Endothelial cell of umbilical vein (primary cell): ENCODE measurements around the gene LIMK2. TPM values are rescaled to one million over a fixed set of nuclear protein-coding genes. Genes with fewer than 3 reads are reported as not detected.

Source experiments
- BruUV-seq: library from RNA; stranded (reverse); fragments of 400-500 nt; replicated peaks from 2 replicates; lab custom pipeline; 2021; lab: Mats Ljungman, UMichigan
- CTCF ChIA-PET: fragments of 300-600, 350-600 bp; sonication (Branson Sonifier 250); formaldehyde crosslinking; loops from one replicate; lab custom pipeline; 2021; ENCODE audit warnings: antibody characterized with exemption, inconsistent platforms; lab: Charles Lee
- POLR2A ChIA-PET: fragments of 300-600, 350-600 bp; sonication (Branson Sonifier 250); formaldehyde crosslinking; loops from one replicate; lab custom pipeline; 2021; ENCODE audit warnings: antibody characterized with exemption, inconsistent platforms; lab: Charles Lee
- DNase-seq: peaks from one replicate; pipeline ENCODE4 v3.0.0-alpha.2; 2011; ENCODE audit warnings: low read depth, low spot score
- FAIRE-seq: peaks from 2 replicates; lab custom pipeline; 2011; peaks lifted over from hg19 to GRCh38; lab: Jason Lieb, UNC
- H2AFZ ChIP-seq: 2 replicates; pipeline ENCODE4 v1.6.0; 2012; ENCODE audit warnings: low read depth, low read length, control low read depth, inconsistent platforms
- H3K27ac ChIP-seq: 2 replicates; pipeline ENCODE4 v1.5.1; 2011; ENCODE audit warnings: low read depth, mild to moderate bottlenecking, control low read depth, low read length, moderate library complexity; ENCODE audit not compliant: insufficient read depth
- H3K27me3 ChIP-seq, 2 experiments: 2 replicates each; pipeline versions ENCODE4 v1.6.0 to v1.6.1; 2011; ENCODE audit warnings: low read length in 2 of 2, mixed read lengths in 1 of 2; ENCODE audit not compliant: control insufficient read depth in 2 of 2, insufficient read depth in 2 of 2
- H3K36me3 ChIP-seq, 2 experiments: 2 replicates in 1 of 2; 3 replicates in 1 of 2; pipeline ENCODE4 v1.5.1; 2011; ENCODE audit warnings: low read length in 2 of 2, mild to moderate bottlenecking in 1 of 2, moderate library complexity in 1 of 2; ENCODE audit not compliant: control insufficient read depth in 2 of 2, insufficient read depth in 2 of 2; ENCODE audit errors: extremely low read depth in 1 of 2
- H3K4me1 ChIP-seq: 3 replicates; pipeline ENCODE4 v1.5.1; 2011; ENCODE audit warnings: mild to moderate bottlenecking, low read length; ENCODE audit not compliant: control insufficient read depth, insufficient read depth; ENCODE audit errors: extremely low read depth
- H3K4me2 ChIP-seq: 2 replicates; pipeline ENCODE4 v1.6.1; 2011; ENCODE audit warnings: low read length, control low read depth, mixed read lengths; ENCODE audit not compliant: insufficient read depth
- H3K4me3 ChIP-seq, 3 experiments: fragments of 200-600 bp in 1 of 3; sonication (generic), shearing (Covaris generic) in 1 of 3; replicated peaks in 1 of 3; 2 replicates each; pipeline ENCODE4 v1.5.1; 2011 to 2016; ENCODE audit warnings: control low read depth in 3 of 3, low read length in 3 of 3, mild to moderate bottlenecking in 2 of 3, inconsistent platforms in 1 of 3, low read depth in 1 of 3, moderate library complexity in 1 of 3; ENCODE audit not compliant: insufficient read depth in 1 of 3
- H3K79me2 ChIP-seq: 2 replicates; pipeline ENCODE4 v1.6.0; 2012; ENCODE audit warnings: low read length, inconsistent platforms; ENCODE audit not compliant: control insufficient read depth, insufficient read depth
- H3K9ac ChIP-seq: replicated peaks from 2 replicates; pipeline ENCODE3; 2011; ENCODE audit warnings: low read length, control low read depth; ENCODE audit not compliant: insufficient read depth; ENCODE audit errors: extremely low read depth
- H3K9me1 ChIP-seq: replicated peaks from 3 replicates; pipeline ENCODE4 v1.6.0; 2011; ENCODE audit warnings: mild to moderate bottlenecking, low read length; ENCODE audit not compliant: control insufficient read depth, insufficient read depth; ENCODE audit errors: extremely low read depth
- H3K9me3 ChIP-seq: replicated peaks from 2 replicates; pipeline ENCODE4 v1.5.1; 2012; ENCODE audit warnings: low read length, inconsistent platforms; ENCODE audit not compliant: control insufficient read depth, insufficient read depth
- H4K20me1 ChIP-seq: replicated peaks from 2 replicates; pipeline ENCODE3; 2011; ENCODE audit warnings: mild to moderate bottlenecking, low read length; ENCODE audit not compliant: control insufficient read depth, insufficient read depth; ENCODE audit errors: extremely low read depth
- EZH2 ChIP-seq: IDR thresholded peaks from 2 replicates; pipeline ENCODE4 v1.6.1; 2012; ENCODE audit warnings: borderline replicate concordance, low read depth, mild to moderate bottlenecking, moderate library complexity, low read length, inconsistent platforms; ENCODE audit not compliant: severe bottlenecking
- FOS ChIP-seq: IDR thresholded peaks from 2 replicates; pipeline ENCODE4 v1.6.1; 2011; ENCODE audit warnings: mild to moderate bottlenecking, low read length, moderate library complexity, borderline replicate concordance; ENCODE audit not compliant: insufficient read depth
- GATA2 ChIP-seq: IDR thresholded peaks from 2 replicates; pipeline ENCODE4 v1.7.0; 2011; ENCODE audit warnings: low read depth, mild to moderate bottlenecking, moderate library complexity, mixed read lengths, low read length; ENCODE audit not compliant: insufficient read length, insufficient read depth
- JUN ChIP-seq: IDR thresholded peaks from 2 replicates; pipeline ENCODE4 v1.6.1; 2011; ENCODE audit warnings: borderline replicate concordance, low read depth; ENCODE audit not compliant: insufficient read length, insufficient read depth
- MYC ChIP-seq: IDR thresholded peaks from one replicate; pipeline ENCODE4 v1.6.1; 2011; ENCODE audit warnings: mild to moderate bottlenecking, low read depth, low read length
- POLR2A ChIP-seq: IDR thresholded peaks from 2 replicates; pipeline ENCODE4 v1.6.1; 2012; ENCODE audit warnings: low read depth, mild to moderate bottlenecking, control low read depth, low read length
- POLR2AphosphoS5 ChIP-seq: IDR thresholded peaks from 2 replicates; pipeline ENCODE4 v1.6.1; 2012; ENCODE audit warnings: low read depth, mild to moderate bottlenecking, control low read depth, low read length, moderate library complexity; ENCODE audit not compliant: insufficient read depth
- dilution Hi-C: fragments of 300-500 bp; cut with MboI; formaldehyde crosslinking; loops from one replicate; pipeline ENCODE4 v1.15.0; 2019; ENCODE audit warnings: low sequenced_read_pairs; ENCODE audit not compliant: extremely low pct_ligation_motif_present
- intact Hi-C: fragments of 100-400 bp; cut with micrococcal nuclease; formaldehyde crosslinking; loops from one replicate; pipeline ENCODE4 v1.10.0; 2022
- polyA plus RNA-seq, 4 experiments: library from polyadenylated mRNA; depleted of rRNA in 3 of 4; stranded (reverse) in 3 of 4; unstranded in 1 of 4; fragments of >200 nt; gene quantifications; 2 replicates each; pipeline versions ENCODE4 v1.2.1 to v1.2.3, GENCODE V29; 2011 to 2012; ENCODE audit warnings: missing spikeins in 1 of 4
- total RNA-seq: library from RNA; stranded (reverse); gene quantifications from 2 replicates; pipeline ENCODE4 v1.2.3, GENCODE V29; 2021
- TF ChIP-seq, protein P1 (sequence below), 2 donors: IDR thresholded peaks; 1 replicate in 1 of 2; 2 replicates in 1 of 2; pipeline ENCODE4 v1.5.1; 2011; ENCODE audit warnings: low read length in 2 of 2, mild to moderate bottlenecking in 2 of 2, moderate library complexity in 2 of 2, control low read depth in 1 of 2, inconsistent platforms in 1 of 2, low read depth in 1 of 2; ENCODE audit not compliant: insufficient read depth in 1 of 2; ENCODE audit errors: extremely low read depth in 1 of 2
- TF ChIP-seq, protein P2 (sequence below): IDR thresholded peaks from 2 replicates; pipeline ENCODE4 v1.6.1; 2011; ENCODE audit not compliant: insufficient read depth, insufficient read length

LIMK2 gene
- total and polyA plus RNA-seq, 2 donors (not counting 3 experiments of a cell fraction or from before 2014, with no cell fraction given) = 23.2 to 76.7 TPM

DNA sequence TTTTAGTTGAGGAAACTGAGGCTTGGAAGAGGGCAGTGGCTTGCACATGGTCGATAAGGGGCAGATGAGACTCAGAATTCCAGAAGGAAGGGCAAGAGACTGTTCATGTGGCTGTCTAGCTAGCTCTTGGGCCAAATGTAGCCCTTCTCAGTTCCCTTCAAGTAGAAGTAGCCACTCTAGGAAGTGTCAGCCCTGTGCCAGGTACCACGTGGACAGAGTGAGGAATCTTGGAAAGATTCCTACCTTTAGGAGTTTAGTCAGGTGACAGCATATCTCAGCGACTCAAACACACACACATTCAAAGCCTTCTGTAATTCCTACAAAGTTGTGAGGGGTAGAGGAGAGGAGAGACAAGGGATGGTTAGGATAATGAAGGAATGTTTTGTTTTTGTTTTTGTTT, 61.9 kb downstream of the LIMK2 start:
- ChIA-PET POLR2A (no interaction called here), CTCF (interaction anchor here (2.0 to 7.9 kb wide), 8 partner anchors 8 to 72 kb away, joined by 16 to 169 read pairs (median 36); partner anchors contain the start of genes LIMK2 and PIK3IP1)
- Histone ChIP-seq H3K27ac (no peak overlapping the region), H3K4me1 (no peaks in the 10 kb centered on the region), H3K27me3 (no peaks in the 10 kb centered on the region), H3K4me3 (no peak overlapping the region), H3K4me2 (no peak overlapping the region), H3K9me3 (no peaks in the 10 kb centered on the region), H3K9me1 (no peaks in the 10 kb centered on the region), H3K36me3 (peaks cover 26 to 45% of the 10 kb centered on the region in 2 experiments), H2AFZ (no peak overlapping the region), H4K20me1 (no peaks in the 10 kb centered on the region), H3K9ac (no peak overlapping the region), H3K79me2 (no peaks in the 10 kb centered on the region)
- intact Hi-C loops = loop anchor here (5.0 kb wide), 1 partner anchor 77 kb away; no protein-coding TSS in a partner anchor
- FAIRE-seq (no peak), DNase-seq (no peak)
- TF ChIP-seq MYC (no peak), POLR2A (no peak), GATA2 (no peak), FOS (no peak), POLR2AphosphoS5 (no peak), EZH2 (no peak), JUN (no peak)
- TF ChIP-seq, protein P1, sequence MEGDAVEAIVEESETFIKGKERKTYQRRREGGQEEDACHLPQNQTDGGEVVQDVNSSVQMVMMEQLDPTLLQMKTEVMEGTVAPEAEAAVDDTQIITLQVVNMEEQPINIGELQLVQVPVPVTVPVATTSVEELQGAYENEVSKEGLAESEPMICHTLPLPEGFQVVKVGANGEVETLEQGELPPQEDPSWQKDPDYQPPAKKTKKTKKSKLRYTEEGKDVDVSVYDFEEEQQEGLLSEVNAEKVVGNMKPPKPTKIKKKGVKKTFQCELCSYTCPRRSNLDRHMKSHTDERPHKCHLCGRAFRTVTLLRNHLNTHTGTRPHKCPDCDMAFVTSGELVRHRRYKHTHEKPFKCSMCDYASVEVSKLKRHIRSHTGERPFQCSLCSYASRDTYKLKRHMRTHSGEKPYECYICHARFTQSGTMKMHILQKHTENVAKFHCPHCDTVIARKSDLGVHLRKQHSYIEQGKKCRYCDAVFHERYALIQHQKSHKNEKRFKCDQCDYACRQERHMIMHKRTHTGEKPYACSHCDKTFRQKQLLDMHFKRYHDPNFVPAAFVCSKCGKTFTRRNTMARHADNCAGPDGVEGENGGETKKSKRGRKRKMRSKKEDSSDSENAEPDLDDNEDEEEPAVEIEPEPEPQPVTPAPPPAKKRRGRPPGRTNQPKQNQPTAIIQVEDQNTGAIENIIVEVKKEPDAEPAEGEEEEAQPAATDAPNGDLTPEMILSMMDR (IDR thresholded peaks at IDR 0.05; ENCODE audit: extremely low read depth in 1 of 2, insufficient read depth in 1 of 2, low read depth in 1 of 2, low read length in 2 of 2) = no peak
- TF ChIP-seq, protein P2, sequence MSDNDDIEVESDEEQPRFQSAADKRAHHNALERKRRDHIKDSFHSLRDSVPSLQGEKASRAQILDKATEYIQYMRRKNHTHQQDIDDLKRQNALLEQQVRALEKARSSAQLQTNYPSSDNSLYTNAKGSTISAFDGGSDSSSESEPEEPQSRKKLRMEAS = no peak
- dilution Hi-C loops = no loop called here
- no TSS peak for BruUV-seq
